Hepatocyte (in vitro differentiated cells): ENCODE results near the gene ZNF787. TPM values are rescaled to one million over a fixed set of nuclear protein-coding genes. Genes with fewer than 3 reads are reported as not detected.

Source experiments
- DNase-seq: peaks from one replicate; pipeline ENCODE4 v3.0.0-alpha.2; 2016; ENCODE audit warnings: low spot score
- H2AFZ ChIP-seq: fragments of 200-600 bp; sonication (generic); 2 replicates; pipeline ENCODE4 v1.6.0; 2016; ENCODE audit warnings: antibody characterized with exemption, mild to moderate bottlenecking
- H3K27ac ChIP-seq: fragments of 200-600 bp; sonication (generic); 2 replicates; pipeline ENCODE4 v1.5.1; 2016; ENCODE audit warnings: mild to moderate bottlenecking
- H3K27me3 ChIP-seq: fragments of 200-600 bp; sonication (generic); 2 replicates; pipeline ENCODE4 v1.6.1; 2016
- H3K36me3 ChIP-seq: fragments of 200-600 bp; sonication (generic); replicated peaks from 2 replicates; pipeline ENCODE4 v1.5.1; 2016; ENCODE audit warnings: low read depth; ENCODE audit not compliant: insufficient read depth
- H3K4me1 ChIP-seq: fragments of 200-600 bp; sonication (generic); 2 replicates; pipeline ENCODE4 v1.5.1; 2016; ENCODE audit warnings: mild to moderate bottlenecking, moderate library complexity; ENCODE audit not compliant: insufficient read depth
- H3K4me2 ChIP-seq: fragments of 200-600 bp; sonication (generic); 2 replicates; pipeline ENCODE4 v1.6.0; 2016
- H3K4me3 ChIP-seq: fragments of 200-600 bp; sonication (generic); 2 replicates; pipeline ENCODE4 v1.5.1; 2016; ENCODE audit warnings: mild to moderate bottlenecking
- H3K79me2 ChIP-seq: fragments of 200-600 bp; sonication (generic); 2 replicates; pipeline ENCODE4 v1.6.0; 2017; ENCODE audit warnings: mild to moderate bottlenecking
- H3K9me2 ChIP-seq: fragments of 200-600 bp; sonication (generic); replicated peaks from 2 replicates; pipeline ENCODE4 v1.6.0; 2017; ENCODE audit warnings: mild to moderate bottlenecking; ENCODE audit not compliant: insufficient read depth
- H3K9me3 ChIP-seq: fragments of 200-600 bp; sonication (generic); 2 replicates; pipeline ENCODE4 v1.5.1; 2016; ENCODE audit warnings: low read depth, mild to moderate bottlenecking
- H4K20me1 ChIP-seq: fragments of 200-600 bp; sonication (generic); 2 replicates; pipeline ENCODE4 v1.6.0; 2016; ENCODE audit warnings: mild to moderate bottlenecking; ENCODE audit not compliant: insufficient read depth, poor library complexity, severe bottlenecking
- EZH2 ChIP-seq: fragments of 200-600 bp; sonication (generic); IDR thresholded peaks from 2 replicates; pipeline ENCODE4 v1.6.1; 2016; ENCODE audit warnings: antibody characterized with exemption, mild to moderate bottlenecking, borderline replicate concordance
- EZH2phosphoT487 ChIP-seq: fragments of 200-600 bp; sonication (generic); IDR thresholded peaks from one replicate; pipeline ENCODE4 v1.6.1; 2018; ENCODE audit warnings: antibody characterized with exemption, mild to moderate bottlenecking, low read depth, moderate library complexity; ENCODE audit not compliant: unreplicated experiment, severe bottlenecking
- WGBS: methylation state at CpG from one replicate; pipeline ENCODE4 v1.1.6; 2016; ENCODE audit warnings: low lambda C conversion rate; ENCODE audit errors: missing lambda C conversion rate; 5-methylcytosine and 5-hydroxymethylcytosine counted together
- polyA plus RNA-seq: library from polyadenylated mRNA; unstranded; fragments of >200 nt; fragmentation: Nextera tagmentation; extraction: Ambion mirVana; gene quantifications from 2 replicates; pipeline ENCODE4 v1.2.1, GENCODE V29; 2016
- total RNA-seq: library from RNA; depleted of rRNA; stranded (reverse); fragments of >200 nt; gene quantifications from 2 replicates; pipeline ENCODE4 v1.2.3, GENCODE V29; 2014
- TF ChIP-seq, protein P1 (sequence below): fragments of 200-600 bp; sonication (generic); IDR thresholded peaks from 2 replicates; pipeline ENCODE4 v1.5.1; 2016; ENCODE audit warnings: antibody characterized with exemption, mild to moderate bottlenecking; ENCODE audit not compliant: poor library complexity

ZNF787 gene
- total and polyA plus RNA-seq, 2 experiments from 2014 or later = 23.5 to 24.9 TPM

- WGBS = 94% methylated on average over 14 of the region's 14 CpGs
- H3K9me3 ChIP-seq = no peaks in the 10 kb centered on the region
- H3K27ac ChIP-seq = no peak overlapping the region
- H4K20me1 ChIP-seq = peaks cover 75% of the 10 kb centered on the region
- no peaks in the 10 kb centered on the region for H3K27me3 ChIP-seq
- no peaks in the 10 kb centered on the region for H3K9me2 ChIP-seq
- H3K79me2 ChIP-seq = peaks cover 81% of the 10 kb centered on the region
- TF ChIP-seq EZH2 = no peak
- no peak for TF ChIP-seq EZH2phosphoT487
- TF ChIP-seq, protein P1, sequence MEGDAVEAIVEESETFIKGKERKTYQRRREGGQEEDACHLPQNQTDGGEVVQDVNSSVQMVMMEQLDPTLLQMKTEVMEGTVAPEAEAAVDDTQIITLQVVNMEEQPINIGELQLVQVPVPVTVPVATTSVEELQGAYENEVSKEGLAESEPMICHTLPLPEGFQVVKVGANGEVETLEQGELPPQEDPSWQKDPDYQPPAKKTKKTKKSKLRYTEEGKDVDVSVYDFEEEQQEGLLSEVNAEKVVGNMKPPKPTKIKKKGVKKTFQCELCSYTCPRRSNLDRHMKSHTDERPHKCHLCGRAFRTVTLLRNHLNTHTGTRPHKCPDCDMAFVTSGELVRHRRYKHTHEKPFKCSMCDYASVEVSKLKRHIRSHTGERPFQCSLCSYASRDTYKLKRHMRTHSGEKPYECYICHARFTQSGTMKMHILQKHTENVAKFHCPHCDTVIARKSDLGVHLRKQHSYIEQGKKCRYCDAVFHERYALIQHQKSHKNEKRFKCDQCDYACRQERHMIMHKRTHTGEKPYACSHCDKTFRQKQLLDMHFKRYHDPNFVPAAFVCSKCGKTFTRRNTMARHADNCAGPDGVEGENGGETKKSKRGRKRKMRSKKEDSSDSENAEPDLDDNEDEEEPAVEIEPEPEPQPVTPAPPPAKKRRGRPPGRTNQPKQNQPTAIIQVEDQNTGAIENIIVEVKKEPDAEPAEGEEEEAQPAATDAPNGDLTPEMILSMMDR = no peak
- no peak for DNase-seq
- no peaks in the 10 kb centered on the region for H3K36me3 ChIP-seq
- H3K4me1 ChIP-seq = peaks cover 25% of the 10 kb centered on the region
- no peak overlapping the region for H2AFZ ChIP-seq
- H3K4me3 ChIP-seq = no peak overlapping the region
- no peak overlapping the region for H3K4me2 ChIP-seq
Measured at GRCh38 chr19:56117376-56117884, 3.7 kb downstream of the ZNF787 start.

GRCh38 chr19:56116606-56117005 lies 4.5 kb downstream of the ZNF787 start:
- Histone ChIP-seq H3K36me3 (no peaks in the 10 kb centered on the region), H3K4me3 (no peak overlapping the region), H3K9me2 (no peaks in the 10 kb centered on the region), H3K27me3 (no peaks in the 10 kb centered on the region), H3K4me1 (peaks cover 32% of the 10 kb centered on the region), H3K79me2 (peaks cover 89% of the 10 kb centered on the region), H2AFZ (no peak overlapping the region), H4K20me1 (peaks cover 83% of the 10 kb centered on the region), H3K9me3 (no peaks in the 10 kb centered on the region), H3K27ac (no peak overlapping the region), H3K4me2 (no peak overlapping the region)
- TF ChIP-seq EZH2 (no peak), EZH2phosphoT487 (no peak)
- TF ChIP-seq, protein P1 = no peak
- no peak for DNase-seq
- WGBS = 89% methylated on average over 6 of the region's 6 CpGs

DNA sequence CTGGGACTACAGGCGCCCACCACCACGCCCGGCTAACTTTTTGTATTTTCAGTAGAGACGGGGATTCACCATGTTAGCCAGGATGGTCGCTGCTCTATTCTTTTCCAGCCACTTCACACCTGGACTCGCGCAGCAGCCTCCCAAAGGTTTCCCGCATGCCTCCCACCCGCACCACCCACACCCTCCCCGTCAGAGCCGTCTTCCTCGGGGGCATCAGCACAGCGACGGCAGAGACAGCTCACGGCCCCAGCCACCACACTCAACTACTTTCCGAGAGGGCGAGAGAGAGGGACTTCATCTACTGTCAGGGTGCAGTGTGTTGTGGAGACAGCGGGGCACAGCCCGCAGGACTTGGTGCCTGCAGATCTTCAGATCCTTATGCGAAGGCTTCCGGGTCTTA lies 5.6 kb downstream of the ZNF787 start:
- no peak for TF ChIP-seq EZH2
- no peak for TF ChIP-seq EZH2phosphoT487
- TF ChIP-seq, protein P1 = no peak
- no peaks in the 10 kb centered on the region for H3K9me3 ChIP-seq

GRCh38 chr19:56114778-56115110 lies 6.4 kb downstream of the ZNF787 start:
- H2AFZ ChIP-seq = no peak overlapping the region
- no peaks in the 10 kb centered on the region for H3K9me3 ChIP-seq
- H3K9me2 ChIP-seq = no peaks in the 10 kb centered on the region
- H3K4me1 ChIP-seq = peaks cover 50% of the 10 kb centered on the region
- H4K20me1 ChIP-seq = peaks cover 95% of the 10 kb centered on the region
- no peaks in the 10 kb centered on the region for H3K27me3 ChIP-seq
- H3K4me3 ChIP-seq = no peak overlapping the region
- 93% methylated on average over 10 of the region's 10 CpGs for WGBS
- TF ChIP-seq, protein P1 = no peak
- TF ChIP-seq EZH2phosphoT487 (no peak), EZH2 (no peak)
- no peak for DNase-seq
- H3K27ac ChIP-seq = no peak overlapping the region
- no peak overlapping the region for H3K4me2 ChIP-seq
- no peaks in the 10 kb centered on the region for H3K36me3 ChIP-seq
- peaks cover 97% of the 10 kb centered on the region for H3K79me2 ChIP-seq

More for the DNA sequence above, 5.6 kb downstream of the ZNF787 start:
- 95% methylated on average over 12 of the region's 21 CpGs for WGBS
- Histone ChIP-seq H3K4me2 (no peak overlapping the region), H3K79me2 (peaks cover 98% of the 10 kb centered on the region), H3K4me1 (peaks cover 44% of the 10 kb centered on the region), H2AFZ (no peak overlapping the region), H4K20me1 (peaks cover 93% of the 10 kb centered on the region), H3K36me3 (no peaks in the 10 kb centered on the region), H3K9me2 (no peaks in the 10 kb centered on the region), H3K4me3 (no peak overlapping the region), H3K27me3 (no peaks in the 10 kb centered on the region), H3K27ac (no peak overlapping the region)
- DNase-seq = no peak
